Fibroblast of skin of left quadriceps (primary cell): Measurements from ENCODE around the gene AACS.
"Not testable (repeated sequence)": the region's sequence is repeated elsewhere in the genome, so short reads cannot be mapped to it uniquely, and the experiment has no call there.

Experiments used
- DNase-seq, 2 experiments: peaks; one replicate each; pipeline ENCODE4 v3.0.0-alpha.2; 2013; ENCODE audit warnings: low read depth in 2 of 2

Gene AACS

GRCh38 chr12:125091401-125091800 lies 26.2 kb downstream of the AACS start:
- no peak for DNase-seq

- no peak for DNase-seq
Observed at GRCh38 chr12:125092108-125092871, 27.1 kb downstream of the AACS start.

GRCh38 chr12:125092872-125093680 lies 27.8 kb downstream of the AACS start:
- DNase-seq: no peak

- no peak for DNase-seq
Observed at GRCh38 chr12:125093681-125094330, 28.6 kb downstream of the AACS start.

- DNase-seq: no peak
Observed at GRCh38 chr12:125096894-125097293, 31.7 kb downstream of the AACS start.

- no peak for DNase-seq
Observed at GRCh38 chr12:125097427-125097826, 32.2 kb downstream of the AACS start.

- no peak for DNase-seq
Observed at GRCh38 chr12:125098676-125099408, 33.6 kb downstream of the AACS start.

GRCh38 chr12:125099409-125099782 lies 34.2 kb downstream of the AACS start:
- no peak for DNase-seq

- DNase-seq: no peak
Observed at GRCh38 chr12:125100551-125101434, 35.6 kb downstream of the AACS start.

- DNase-seq: no peak
Observed at GRCh38 chr12:125104982-125105381, 39.7 kb downstream of the AACS start.

GRCh38 chr12:125105600-125105999 lies 40.4 kb downstream of the AACS start:
- no peak for DNase-seq

GRCh38 chr12:125110641-125111360 lies 45.6 kb downstream of the AACS start:
- DNase-seq: peak; percentile 49 to 66

- DNase-seq: no peak
Observed at GRCh38 chr12:125111403-125111802, 46.2 kb downstream of the AACS start.

GRCh38 chr12:125112614-125113013 lies 47.4 kb downstream of the AACS start:
- not testable (repeated sequence) for DNase-seq

GRCh38 chr12:125113263-125113662 lies 48.0 kb downstream of the AACS start:
- DNase-seq: no peak

GRCh38 chr12:125113789-125114188 lies 48.6 kb downstream of the AACS start:
- DNase-seq: no peak

- no peak for DNase-seq
Observed at GRCh38 chr12:125114365-125115141, 49.3 kb downstream of the AACS start.

GRCh38 chr12:125120566-125120965 lies 55.3 kb downstream of the AACS start:
- no peak for DNase-seq

GRCh38 chr12:125121106-125121505 lies 55.9 kb downstream of the AACS start:
- DNase-seq: no peak
